DMS79 (cell line): ENCODE data around the gene SUPT16H.
A peak's percentile ranks its signal among the peaks of the same experiment; 100 is the strongest.
"Not testable (repeated sequence)": the region's sequence is repeated elsewhere in the genome, so short reads cannot be mapped to it uniquely, and the experiment has no call there.

Source experiments
- DNase-seq: peaks from one replicate; lab custom pipeline; 2025; lab: John Stamatoyannopoulos, UW

Gene SUPT16H

DNA sequence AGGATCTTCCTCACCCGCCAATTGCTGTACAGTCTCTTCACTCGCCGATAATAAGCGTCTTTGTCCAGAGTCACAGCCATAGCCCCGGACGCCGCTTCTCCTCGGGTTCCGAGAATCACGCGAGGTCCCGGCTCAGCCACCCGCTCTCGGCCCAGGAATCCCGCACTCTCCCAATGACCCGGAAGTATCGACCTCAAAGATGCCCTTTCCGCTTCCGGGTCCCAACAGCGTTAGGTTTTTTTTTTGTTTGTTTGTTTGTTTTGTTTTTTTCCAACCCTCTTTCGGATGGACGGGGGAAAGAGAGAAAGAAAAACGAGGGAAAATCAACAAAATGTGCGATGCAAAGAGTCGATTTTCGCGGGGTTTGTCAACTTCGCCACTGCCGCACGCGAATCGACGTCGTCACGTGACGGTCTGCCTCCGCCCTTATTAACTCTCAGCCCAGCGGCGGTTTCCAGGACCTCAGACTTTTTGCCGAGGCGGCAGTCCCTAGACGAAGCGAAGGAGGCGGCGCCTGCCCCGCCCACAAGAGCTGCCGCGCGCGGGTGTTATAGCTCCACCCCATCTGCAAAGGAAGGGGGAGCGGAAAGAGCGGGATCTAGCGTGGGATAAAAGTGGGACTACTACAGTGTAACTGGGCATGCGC is at the start of gene SUPT16H:
SUPT16H (minus strand) TSS at position 172 of the 646 bp plus-strand sequence; CDS start at position 80, 92 bp downstream.
- DNase-seq, result peak; percentile 99

DNA sequence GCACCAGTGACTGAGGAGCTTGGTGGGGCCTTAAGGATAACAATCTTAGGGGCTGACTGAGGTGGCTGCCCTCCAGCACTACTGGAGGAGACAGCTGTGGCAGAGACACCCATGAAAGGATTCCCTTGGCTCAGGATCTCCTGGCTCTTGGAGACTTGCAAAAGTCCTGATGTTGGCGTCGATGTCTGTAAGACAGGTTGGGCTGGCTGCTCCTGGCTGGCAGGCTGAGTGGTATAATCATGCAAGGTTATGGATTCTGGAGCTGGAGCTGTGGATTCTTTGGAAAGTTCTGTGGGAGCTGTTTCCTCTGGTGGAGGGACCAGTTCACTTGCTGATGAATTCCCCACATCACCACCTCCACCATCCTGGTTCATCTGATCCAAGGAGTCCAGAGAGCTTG is 47.3 kb upstream of the SUPT16H start:
- no peak for DNase-seq

DNA sequence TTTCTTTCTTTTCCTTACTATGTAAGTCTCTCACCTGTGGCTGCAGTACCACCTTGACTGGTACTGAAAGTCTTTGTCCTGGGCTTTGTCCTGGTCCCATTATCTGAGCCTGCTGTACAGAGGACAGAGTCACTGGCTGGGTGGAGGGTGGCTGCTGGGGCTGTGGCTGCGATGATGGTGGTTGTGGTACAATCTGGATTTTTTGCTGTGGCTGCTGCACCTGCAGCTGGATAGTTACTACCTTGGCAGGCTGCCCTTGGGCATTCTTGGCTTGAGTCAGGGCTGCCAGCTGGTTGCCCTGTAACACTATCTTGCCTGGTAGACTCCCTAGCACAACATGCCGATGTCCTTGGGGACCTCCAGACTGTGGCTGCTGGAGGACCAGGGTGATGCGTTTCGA is 45.1 kb upstream of the SUPT16H start:
- peak; percentile 94 for DNase-seq

DNA sequence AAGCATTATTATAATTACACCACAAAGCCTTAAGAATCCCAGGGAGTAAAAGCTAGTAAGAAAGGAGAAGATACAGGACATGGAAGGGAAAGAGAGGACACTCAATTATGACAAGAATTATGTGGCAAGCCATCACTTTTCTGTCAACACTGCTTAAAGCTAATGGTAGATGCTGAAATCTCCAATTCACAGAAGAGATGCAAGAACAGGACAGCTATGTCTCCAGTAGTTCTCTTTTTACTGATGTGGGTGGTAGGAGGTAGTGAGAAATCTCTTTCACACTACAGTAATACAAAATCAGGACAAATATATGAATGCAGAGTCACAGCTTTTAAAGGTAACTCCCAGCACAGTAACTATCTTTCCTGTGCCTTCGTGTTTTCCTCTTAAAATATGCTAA is 42.9 kb upstream of the SUPT16H start:
- DNase-seq, result no peak

DNA sequence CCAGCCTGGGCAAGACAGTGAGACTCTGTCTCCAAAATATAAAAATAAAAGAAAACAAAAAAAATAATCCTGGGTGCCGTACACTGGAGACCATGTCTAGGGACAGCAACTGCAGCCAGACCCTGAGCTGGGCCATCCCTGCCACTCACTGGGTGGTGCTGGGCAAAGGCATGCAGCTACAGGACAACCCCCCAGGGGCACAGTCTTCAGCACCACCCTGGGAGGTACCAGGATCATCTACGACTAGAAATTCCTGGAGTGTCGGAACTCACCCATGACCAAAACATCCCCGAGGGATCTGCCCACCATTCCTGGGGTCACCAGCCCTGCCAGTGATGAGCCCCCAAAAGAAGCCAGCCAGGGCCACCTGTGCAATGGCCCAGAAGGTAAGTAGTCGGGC is 35.7 kb upstream of the SUPT16H start:
- DNase-seq, result no peak

DNA sequence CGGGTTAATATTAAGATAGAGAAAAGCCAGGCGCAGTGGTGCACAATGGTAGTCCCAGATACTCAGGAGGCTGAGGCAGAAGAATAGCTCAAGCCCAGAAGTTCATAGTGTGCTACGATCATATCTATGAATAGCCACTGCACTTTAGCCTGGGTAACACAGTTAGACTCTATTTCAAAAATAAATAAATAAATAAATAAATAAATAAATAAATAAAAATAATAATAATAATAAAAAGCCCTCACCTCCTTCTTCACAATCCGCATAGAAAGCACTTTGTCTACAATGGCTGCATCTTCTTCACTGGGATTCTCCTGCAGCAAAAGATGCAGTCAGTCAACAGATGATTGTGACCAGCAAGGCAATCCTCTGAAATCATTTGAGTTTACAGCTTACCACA is 31.5 kb upstream of the SUPT16H start:
- DNase-seq, result no peak

DNA sequence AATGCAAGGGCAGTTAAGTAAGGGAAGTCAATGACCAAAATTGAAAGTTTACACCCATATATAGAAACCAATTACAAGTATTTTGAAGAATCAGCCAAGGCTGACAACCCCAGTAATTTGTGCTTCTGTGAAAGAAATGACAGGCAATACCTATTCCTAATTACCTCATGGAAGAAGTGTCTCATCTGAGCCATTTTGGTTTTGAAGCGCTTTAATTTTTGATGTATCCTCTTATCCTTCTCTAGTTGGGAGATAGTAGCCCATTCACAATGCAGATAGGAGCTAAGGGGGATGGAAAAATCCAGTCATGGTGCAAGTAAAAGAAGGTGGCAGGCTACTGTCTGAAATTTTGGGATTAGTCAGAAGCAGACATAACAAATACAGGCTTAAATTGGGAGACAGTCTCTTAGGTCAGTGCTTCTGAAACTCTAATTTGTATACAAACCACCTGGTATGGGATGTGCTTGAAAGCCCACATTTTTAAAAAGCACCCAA is 30.4 kb upstream of the SUPT16H start:
- DNase-seq, result no peak

DNA sequence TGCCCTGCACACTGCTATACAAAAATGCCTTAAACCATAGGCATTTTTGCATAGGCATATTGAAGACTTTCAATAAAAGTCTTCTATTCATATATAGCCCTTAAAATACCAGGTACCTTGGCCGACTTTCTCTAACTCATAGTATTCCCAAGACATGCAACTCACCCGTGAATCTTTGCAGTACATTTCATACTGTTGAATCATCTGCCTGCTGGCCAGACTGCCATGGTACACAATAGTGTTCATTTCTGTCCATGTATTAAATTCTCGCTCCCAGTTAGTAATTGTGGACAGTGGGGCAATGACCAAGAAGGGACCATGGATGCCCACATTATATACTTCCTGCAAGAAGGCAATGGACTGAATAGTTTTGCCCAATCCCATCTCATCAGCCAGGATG is 24.3 kb upstream of the SUPT16H start:
- DNase-seq, result no peak

DNA sequence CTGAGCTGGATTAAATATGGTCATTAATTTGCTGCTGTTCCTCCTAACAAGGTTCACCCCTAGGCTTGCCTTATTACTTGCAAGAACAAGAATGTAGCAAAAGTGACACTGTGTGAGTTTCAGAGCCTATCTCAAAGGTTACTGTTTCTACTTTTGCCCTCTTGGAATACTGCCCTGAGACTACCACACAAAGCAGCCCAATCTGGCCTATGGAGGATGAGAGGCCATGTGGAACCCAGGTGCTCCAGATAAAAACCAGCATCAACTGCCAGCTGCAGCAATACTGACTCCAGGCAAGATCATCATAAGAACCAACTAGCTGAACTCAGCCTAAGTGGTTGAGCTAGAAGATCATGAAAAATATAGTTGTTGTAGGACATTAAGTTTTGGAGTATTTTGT is 22.4 kb upstream of the SUPT16H start:
- DNase-seq, result no peak

DNA sequence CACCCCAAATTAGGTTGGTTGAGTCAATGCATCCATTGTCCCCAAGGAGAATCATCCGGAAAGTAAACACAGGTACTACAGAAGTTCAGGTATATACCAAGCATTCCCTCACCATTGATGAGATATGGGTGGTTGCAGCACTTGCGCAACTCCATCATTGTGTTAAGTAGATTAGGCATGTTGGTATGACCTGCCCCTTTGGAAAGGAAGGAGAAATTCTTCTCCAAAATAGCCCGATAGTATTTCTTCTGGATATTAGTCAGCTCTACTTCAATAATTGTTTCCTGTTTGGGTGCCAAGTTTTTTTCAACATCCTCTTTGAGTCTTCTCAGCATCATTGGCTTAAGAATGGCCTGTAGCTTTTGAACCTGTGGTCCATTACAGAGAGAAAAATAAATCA is 21.3 kb upstream of the SUPT16H start:
- no peak for DNase-seq

DNA sequence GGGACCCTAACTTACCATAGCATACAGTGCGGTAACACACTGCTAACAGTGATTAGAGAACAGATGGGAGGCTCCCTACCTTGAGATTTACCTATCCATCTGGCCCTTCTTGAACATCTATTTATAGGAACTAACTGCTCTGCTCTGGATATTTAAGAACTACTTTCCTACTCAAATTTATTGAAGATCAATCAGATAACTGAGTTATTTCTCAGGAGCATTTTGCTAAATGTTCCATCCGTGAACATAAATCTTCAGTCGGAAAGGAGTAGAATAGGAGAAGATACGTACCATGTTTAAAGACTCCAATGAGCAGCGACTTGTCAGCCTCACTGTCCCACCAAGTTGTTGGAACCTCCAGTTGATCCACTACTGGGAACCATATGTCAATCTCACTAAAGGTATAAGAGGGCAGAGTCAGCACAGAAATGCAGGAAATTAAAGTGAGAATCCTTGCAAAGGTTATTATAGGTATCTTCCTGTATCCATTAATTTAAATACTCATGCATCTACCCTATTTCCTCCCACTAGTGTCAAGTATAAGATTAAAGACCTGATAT is 15.6 kb upstream of the SUPT16H start:
- DNase-seq, result no peak

DNA sequence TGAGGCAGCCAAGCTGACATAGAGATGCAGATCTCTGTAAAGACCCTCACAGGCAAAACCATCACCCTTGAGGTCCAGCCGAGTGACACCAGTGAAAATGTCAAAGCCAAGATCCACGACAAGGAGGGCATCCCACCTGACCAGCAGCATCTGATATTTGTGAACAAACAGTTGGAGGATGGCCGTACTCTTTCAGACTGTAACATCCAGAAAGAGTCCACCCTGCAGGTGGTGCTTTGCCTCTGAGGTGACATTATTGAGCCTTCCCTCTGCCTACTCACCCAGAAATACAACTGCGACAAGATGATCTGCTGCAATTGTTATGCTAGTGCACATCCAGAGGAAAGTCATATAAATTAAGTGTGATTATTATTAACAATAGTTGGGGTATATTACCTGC is 15.1 kb upstream of the SUPT16H start:
- DNase-seq, result no peak

DNA sequence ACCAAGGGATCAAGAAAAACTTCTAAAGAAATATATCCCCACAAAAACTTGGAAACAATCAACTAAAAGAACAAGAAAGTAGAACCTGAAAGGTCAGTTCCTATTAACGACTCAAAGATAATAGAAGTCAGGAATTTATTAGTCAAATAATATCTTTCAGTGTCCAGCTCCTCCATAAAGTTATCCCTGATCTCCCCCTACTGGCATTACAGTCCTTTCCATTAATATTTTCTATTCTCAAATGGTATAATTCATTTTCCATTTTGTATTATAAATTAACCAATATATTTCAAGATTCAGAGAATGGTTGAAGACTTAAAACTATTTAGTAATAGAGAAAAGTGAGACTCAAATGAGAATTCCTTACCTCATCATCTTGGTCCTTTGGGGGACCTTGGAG is 11.6 kb upstream of the SUPT16H start:
- no peak for DNase-seq

DNA sequence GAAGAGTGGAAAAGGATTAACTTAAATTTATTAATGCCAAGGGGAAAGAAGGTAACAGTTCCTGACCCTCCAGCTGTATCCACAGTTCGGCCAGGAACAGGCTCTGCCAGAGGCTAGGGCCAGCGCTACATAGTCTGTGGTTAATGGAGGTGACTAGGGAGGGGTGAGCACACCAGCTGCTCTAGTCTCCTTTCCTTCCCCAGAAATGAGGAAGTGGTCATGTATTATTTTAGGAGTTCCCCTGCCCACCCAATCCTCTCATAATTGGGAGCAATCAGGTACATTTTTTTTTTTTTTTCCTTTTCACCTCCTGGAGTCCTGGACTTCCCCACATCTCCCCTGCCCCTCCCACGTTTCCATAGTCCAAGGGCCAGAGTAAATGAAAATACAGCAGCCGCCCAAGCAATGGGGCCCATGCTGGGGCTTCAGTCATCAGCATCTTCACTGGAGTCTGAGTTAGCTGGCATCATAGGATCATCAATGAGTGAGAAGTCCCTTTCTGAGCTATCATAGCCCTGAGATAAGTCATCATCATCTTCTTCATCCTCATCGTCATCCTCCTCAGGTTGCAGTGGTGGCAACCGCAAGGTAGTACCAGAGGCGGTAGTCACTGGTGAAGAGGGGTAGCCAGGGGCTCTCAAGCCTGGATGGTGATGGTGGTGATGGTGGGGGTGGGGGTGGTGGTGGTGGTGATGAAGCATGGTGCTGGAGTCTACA is 1.5 kb upstream of the SUPT16H start:
- DNase-seq, result no peak

DNA sequence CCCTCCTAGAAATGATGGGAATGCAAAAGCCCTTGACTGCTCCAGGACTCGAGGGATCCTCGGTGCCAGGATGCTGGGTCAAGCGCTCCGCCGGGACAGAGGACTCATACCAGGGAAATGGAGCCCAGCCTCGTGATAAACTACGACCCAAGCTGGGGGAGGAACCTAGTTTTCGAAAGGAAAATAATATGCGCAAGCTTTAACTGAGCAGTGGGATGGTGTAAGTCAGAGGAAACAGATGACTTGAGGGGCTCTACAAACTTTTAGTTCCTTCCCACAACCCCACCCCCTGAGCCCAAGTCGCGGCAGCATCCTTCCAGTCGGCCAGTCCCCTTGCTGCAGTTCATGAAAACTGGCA is 654 bp upstream of the SUPT16H start:
- DNase-seq, result no peak

DNA sequence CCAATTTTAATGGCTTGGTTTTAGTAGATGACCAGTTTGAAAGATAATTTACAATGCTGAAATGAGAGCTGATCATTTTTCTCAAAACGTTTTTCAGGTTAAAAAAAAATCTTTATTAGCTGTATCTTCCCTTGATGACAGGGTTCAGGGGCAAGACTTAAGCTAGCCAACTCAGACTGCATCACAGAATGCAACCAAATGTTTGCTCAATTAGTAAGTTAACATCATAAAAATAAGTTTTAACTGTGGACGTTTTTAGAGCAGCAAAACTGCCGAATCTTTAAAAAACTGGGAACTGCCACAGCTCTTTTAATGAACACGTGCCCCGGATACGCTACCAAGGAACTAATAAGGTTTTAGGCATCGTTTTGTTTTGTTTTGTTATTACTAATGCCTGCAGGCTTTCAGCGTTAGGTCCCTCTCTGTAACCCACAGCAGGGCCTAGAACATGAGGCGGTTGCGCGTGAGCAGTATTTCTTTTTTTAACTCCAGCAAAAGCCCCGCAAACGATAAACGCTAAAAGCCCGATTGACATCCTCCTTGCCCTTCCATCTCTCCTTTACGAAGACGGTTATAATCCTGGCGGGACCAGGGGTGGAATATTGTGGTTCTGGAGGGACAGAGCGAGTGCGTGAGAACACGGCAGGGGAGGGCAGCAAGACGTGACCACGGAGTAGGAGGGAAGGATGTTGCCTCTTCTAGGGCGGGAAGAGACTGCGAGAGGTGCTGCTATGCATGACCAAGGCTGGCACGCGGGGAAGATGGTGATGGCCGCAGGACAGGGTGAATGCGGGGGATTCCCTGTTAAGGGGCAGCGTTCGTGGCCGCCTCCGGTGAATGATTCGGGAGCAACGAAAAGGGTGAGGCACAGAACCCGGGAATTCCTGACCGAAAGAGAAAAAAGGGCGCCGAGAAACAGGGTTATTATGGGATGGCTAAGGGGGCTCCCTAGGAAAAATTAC is 652 bp downstream of the SUPT16H start:
- peak; percentile 69 for DNase-seq

DNA sequence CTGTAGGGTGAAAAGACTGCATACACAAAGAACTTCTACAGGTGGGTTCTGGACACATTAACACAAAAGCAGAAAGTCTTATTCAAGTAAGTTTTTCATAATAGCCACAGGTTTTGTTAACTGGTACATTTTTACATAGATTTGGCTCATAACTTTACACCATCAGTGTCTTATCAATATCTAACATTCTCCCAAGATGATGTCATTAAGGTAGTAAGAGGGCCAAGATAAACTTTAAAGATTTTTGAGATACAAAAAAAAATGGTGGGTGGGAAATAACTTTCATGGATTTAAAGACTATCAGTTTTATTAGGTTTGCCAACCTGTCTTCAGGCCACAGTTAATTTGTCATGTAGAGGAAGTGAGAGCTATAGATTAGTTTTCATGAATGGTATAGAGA is 1.7 kb downstream of the SUPT16H start:
- DNase-seq, result no peak

DNA sequence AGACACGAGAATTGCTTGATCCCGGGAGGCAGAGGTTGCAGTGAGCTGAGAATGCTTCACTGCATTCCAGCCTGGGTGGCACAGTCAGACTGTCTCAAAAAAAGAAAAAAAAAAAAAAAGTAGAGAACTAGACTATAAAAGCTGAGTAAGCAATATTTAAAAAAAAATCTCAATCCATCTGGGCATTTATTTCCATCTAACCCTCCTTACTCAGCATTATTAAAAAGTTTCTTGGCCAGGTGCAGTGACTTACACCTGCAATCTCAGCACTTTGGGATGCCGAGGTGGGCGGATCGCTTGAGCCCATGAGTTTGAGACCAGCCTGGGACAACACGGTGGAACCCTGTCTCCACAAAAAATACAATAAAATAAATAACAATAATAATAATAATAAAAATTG is 4.5 kb downstream of the SUPT16H start:
- DNase-seq, result no peak

DNA sequence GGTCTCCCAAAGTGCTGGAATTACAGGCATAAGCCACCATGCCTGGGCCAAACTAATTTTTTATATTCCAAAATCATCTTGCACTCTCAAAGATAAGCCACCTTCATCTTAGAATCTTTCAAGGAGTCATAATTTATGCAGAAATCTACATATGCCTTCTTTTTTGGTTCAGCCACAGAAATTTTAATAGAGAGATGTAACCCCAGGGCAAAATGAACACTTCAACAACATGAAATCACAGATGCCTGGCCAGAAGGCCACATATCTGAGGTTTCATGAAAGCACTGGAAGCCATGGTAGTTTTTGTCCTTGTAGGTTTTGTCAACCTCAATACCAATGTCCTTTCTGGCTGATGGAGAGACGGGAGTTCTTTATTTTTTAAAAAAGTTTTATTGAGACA is 9.8 kb downstream of the SUPT16H start:
- no peak for DNase-seq

DNA sequence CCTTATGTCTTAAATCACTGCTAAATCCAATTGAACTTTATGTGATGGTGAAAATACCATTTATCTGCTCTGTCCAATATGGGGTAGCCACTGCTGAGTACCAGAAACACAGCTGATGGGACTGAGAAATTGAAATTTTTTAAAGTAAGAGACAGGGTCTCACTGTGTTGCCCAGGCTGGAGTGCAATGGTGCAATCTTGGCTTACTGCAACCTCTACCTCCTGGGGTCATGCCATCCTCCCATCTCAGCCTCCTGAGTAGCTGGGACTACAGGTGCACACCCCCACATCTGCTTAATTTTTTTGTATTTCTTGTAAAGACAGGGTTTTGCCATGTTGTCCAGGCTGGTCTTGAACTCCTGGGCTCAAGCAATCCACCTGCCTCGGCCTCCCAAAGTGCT is 11.0 kb downstream of the SUPT16H start:
- not testable (repeated sequence) for DNase-seq

DNA sequence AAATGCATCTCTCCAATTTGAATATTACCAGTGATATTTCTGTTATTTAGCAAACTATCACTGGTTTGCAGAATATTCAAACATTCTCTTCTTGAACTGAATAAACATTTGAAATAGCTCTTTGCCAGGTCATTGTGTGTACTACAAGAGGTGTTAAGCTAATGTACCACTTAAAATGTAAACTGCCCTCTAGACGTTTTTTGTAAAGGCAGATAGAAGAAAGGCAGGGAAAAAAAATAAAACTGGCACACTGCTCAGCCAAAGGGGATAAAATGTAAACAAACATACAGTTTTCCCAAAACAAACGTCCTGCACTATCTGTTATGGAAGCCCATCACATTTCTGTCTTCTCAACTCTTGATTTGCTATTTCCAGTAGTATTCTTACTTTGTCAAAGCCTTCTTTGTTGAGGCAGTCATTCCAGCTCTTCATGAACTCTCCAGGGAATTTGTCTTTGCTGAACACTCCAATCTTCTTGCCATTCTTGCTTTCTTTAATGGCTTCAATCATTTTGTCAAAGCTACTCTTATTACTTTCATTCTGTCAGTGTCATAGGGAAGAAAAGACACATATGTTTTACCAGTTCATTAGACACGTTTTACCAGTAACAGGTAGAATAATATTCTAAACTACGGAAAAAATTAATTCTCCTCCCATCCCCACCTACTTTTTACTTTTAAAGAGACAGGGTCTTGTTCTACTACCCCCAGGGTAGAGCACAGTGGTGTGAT is 13.7 kb downstream of the SUPT16H start:
- DNase-seq, result no peak
